Liver (tissue), 9 donors: ENCODE results near the gene TMEM266. TPM values are rescaled to one million over a fixed set of nuclear protein-coding genes. Genes with fewer than 3 reads are reported as not detected.

Source experiments
- DNase-seq: peaks from one replicate; pipeline ENCODE4 v3.0.0-alpha.2; 2017; ENCODE audit warnings: low spot score
- H3K27ac ChIP-seq, 2 donors: one replicate each; pipeline ENCODE4 v1.7.0; 2013; ENCODE audit warnings: inconsistent platforms in 2 of 2, low read length in 2 of 2, control low read depth in 1 of 2, low read depth in 1 of 2, mild to moderate bottlenecking in 1 of 2
- H3K27me3 ChIP-seq, 4 donors: one replicate each; pipeline versions ENCODE4 v1.6.1 to v1.7.0; 2013; ENCODE audit warnings: low read length in 3 of 4, inconsistent platforms in 1 of 4, mild to moderate bottlenecking in 1 of 4, moderate library complexity in 1 of 4; ENCODE audit not compliant: control insufficient read depth in 4 of 4, insufficient read depth in 4 of 4
- H3K36me3 ChIP-seq, 4 donors: one replicate each; pipeline versions ENCODE4 v1.6.1 to v1.7.0; 2013; ENCODE audit warnings: low read length in 3 of 4, mild to moderate bottlenecking in 3 of 4, low read depth in 1 of 4, moderate library complexity in 1 of 4; ENCODE audit not compliant: control insufficient read depth in 4 of 4, insufficient read depth in 3 of 4
- H3K4me1 ChIP-seq, 4 donors: one replicate each; pipeline versions ENCODE4 v1.6.1 to v1.7.0; 2013; ENCODE audit warnings: low read length in 3 of 4, mild to moderate bottlenecking in 3 of 4, moderate library complexity in 1 of 4; ENCODE audit not compliant: control insufficient read depth in 4 of 4, insufficient read depth in 4 of 4
- H3K4me3 ChIP-seq, 3 donors: one replicate each; pipeline versions ENCODE4 v1.6.1 to v1.7.0; 2013; ENCODE audit warnings: low read length in 3 of 3, control low read depth in 1 of 3, low read depth in 1 of 3, mild to moderate bottlenecking in 1 of 3
- H3K9ac ChIP-seq, 2 donors: one replicate each; pipeline ENCODE4 v1.7.0; 2013; ENCODE audit warnings: low read length in 2 of 2, mild to moderate bottlenecking in 2 of 2, moderate library complexity in 2 of 2, control low read depth in 1 of 2, low read depth in 1 of 2
- H3K9me3 ChIP-seq, 4 donors: one replicate each; pipeline versions ENCODE4 v1.6.1 to v1.7.0; 2013; ENCODE audit warnings: low read length in 3 of 4; ENCODE audit not compliant: control insufficient read depth in 4 of 4
- ATF3 ChIP-seq: IDR thresholded peaks from 2 replicates; pipeline ENCODE4 v1.6.1; 2016; ENCODE audit warnings: antibody characterized with exemption
- EGR1 ChIP-seq, 2 donors: IDR thresholded peaks; 2 replicates each; pipeline ENCODE4 v1.6.1; 2016 to 2018; ENCODE audit warnings: antibody characterized with exemption in 2 of 2, low read depth in 2 of 2
- FOXA2 ChIP-seq: IDR thresholded peaks from 2 replicates; pipeline ENCODE4 v1.6.1; 2016; ENCODE audit warnings: antibody characterized with exemption
- HNF4A ChIP-seq, 2 donors: conservative IDR thresholded peaks; 2 replicates each; pipeline ENCODE4 v1.6.1; 2016; ENCODE audit warnings: antibody characterized with exemption in 2 of 2, mild to moderate bottlenecking in 2 of 2
- HNF4G ChIP-seq: IDR thresholded peaks from 2 replicates; pipeline ENCODE4 v1.6.1; 2016; ENCODE audit warnings: antibody characterized with exemption
- JUND ChIP-seq, 2 donors: IDR thresholded peaks; 2 replicates each; pipeline ENCODE4 v1.6.1; 2016; ENCODE audit warnings: antibody characterized with exemption in 2 of 2
- MAX ChIP-seq: IDR thresholded peaks from 2 replicates; pipeline ENCODE4 v1.6.1; 2016; ENCODE audit warnings: antibody characterized with exemption
- NR2F2 ChIP-seq: IDR thresholded peaks from 2 replicates; pipeline ENCODE4 v1.6.1; 2016; ENCODE audit warnings: antibody characterized with exemption
- RAD21 ChIP-seq, 2 donors: IDR thresholded peaks; 2 replicates each; pipeline ENCODE4 v1.6.1; 2016; ENCODE audit warnings: antibody characterized with exemption in 2 of 2, mild to moderate bottlenecking in 2 of 2
- REST ChIP-seq: IDR thresholded peaks from 2 replicates; pipeline ENCODE4 v1.6.1; 2016; ENCODE audit warnings: antibody characterized with exemption, mild to moderate bottlenecking
- TAF1 ChIP-seq: conservative IDR thresholded peaks from 2 replicates; pipeline ENCODE4 v1.6.1; 2016; ENCODE audit warnings: antibody characterized with exemption, mild to moderate bottlenecking
- YY1 ChIP-seq: IDR thresholded peaks from 2 replicates; pipeline ENCODE4 v1.6.1; 2016; ENCODE audit warnings: antibody characterized with exemption, mild to moderate bottlenecking
- WGBS: extraction: QIAGEN DNeasy Blood & Tissue Kit; methylation state at CpG from one replicate; pipeline ENCODE4 v1.1.7; 2013; 5-methylcytosine and 5-hydroxymethylcytosine counted together
- polyA plus RNA-seq, 2 donors: library from polyadenylated mRNA; stranded (reverse) in 1 of 2; unstranded in 1 of 2; fragments of 200-250 nt in 1 of 2; fragments of >200 nt in 1 of 2; fragmentation: Nextera tagmentation in 1 of 2; extraction: Ambion mirVana in 1 of 2; gene quantifications; one replicate each; pipeline versions ENCODE4 v1.2.1 to v1.2.3, GENCODE V29; 2013 to 2015
- total RNA-seq, 2 donors: library from RNA; depleted of rRNA; stranded (reverse); fragments of >200 nt; gene quantifications; one replicate each; pipeline ENCODE4 v1.2.3, GENCODE V29; 2014
- donor health status: healthy.
- donor health status: healthy.
- donor health status: healthy.
- donor health status: healthy.
- donor health status: healthy.

Gene TMEM266
- total and polyA plus RNA-seq, 4 donors = 0.25 to 1.3 TPM; not detected in 2

GRCh38 chr15:76152197-76152596 is 92.4 kb downstream of the TMEM266 start:
- no peak overlapping the region for H3K9ac ChIP-seq
- no peak for DNase-seq
- H3K4me1 ChIP-seq = peaks cover 2 to 15% (median 10%) of the 10 kb centered on the region in 4 donors
- no peaks in the 10 kb centered on the region for H3K9me3 ChIP-seq
- 87% methylated on average over 7 of the region's 7 CpGs for WGBS
- H3K36me3 ChIP-seq = no peaks in the 10 kb centered on the region
- TF ChIP-seq NR2F2 = no peak
- no peak for TF ChIP-seq JUND (IDR thresholded peaks at IDR 0.05)
- TF ChIP-seq TAF1 = no peak
- no peak for TF ChIP-seq RAD21 (IDR thresholded peaks at IDR 0.05)
- no peak for TF ChIP-seq EGR1 (IDR thresholded peaks at IDR 0.05; ENCODE audit: low read depth in 2 of 2)
- TF ChIP-seq MAX = no peak
- H3K27ac ChIP-seq = no peak overlapping the region
- no peaks in the 10 kb centered on the region for H3K27me3 ChIP-seq
- H3K4me3 ChIP-seq = no peak overlapping the region

- Histone ChIP-seq H3K27me3 (no peaks in the 10 kb centered on the region), H3K4me3 (no peak overlapping the region), H3K36me3 (no peaks in the 10 kb centered on the region), H3K9ac (no peak overlapping the region), H3K9me3 (no peaks in the 10 kb centered on the region), H3K4me1 (peaks cover 0 to 15% (median 10%) of the 10 kb centered on the region in 4 donors), H3K27ac (no peak overlapping the region)
- WGBS = 79% methylated on average over 24 of the region's 24 CpGs
- DNase-seq = no peak
- TF ChIP-seq JUND (IDR thresholded peaks at IDR 0.05) (no peak), ATF3 (no peak), FOXA2 (no peak), HNF4G (no peak)
Measured at GRCh38 chr15:76153241-76154197, 93.7 kb downstream of the TMEM266 start.

- Histone ChIP-seq H3K36me3 (no peaks in the 10 kb centered on the region), H3K27ac (no peak overlapping the region), H3K4me1 (peaks cover 0 to 2% (median 0%) of the 10 kb centered on the region in 4 donors), H3K4me3 (no peak overlapping the region), H3K9ac (no peak overlapping the region), H3K9me3 (no peaks in the 10 kb centered on the region), H3K27me3 (no peaks in the 10 kb centered on the region)
- no peak for DNase-seq
- TF ChIP-seq EGR1 (IDR thresholded peaks at IDR 0.05; ENCODE audit: low read depth in 2 of 2) (no peak), NR2F2 (no peak), YY1 (no peak), HNF4G (no peak), REST (no peak), HNF4A (conservative IDR thresholded peaks at IDR 0.05) (no peak)
- WGBS = 89% methylated on average over 7 of the region's 7 CpGs
Measured at GRCh38 chr15:76155731-76156130, 95.9 kb downstream of the TMEM266 start.
